IMR-90 (cell line): Measurements from ENCODE around the gene PLB1. TPM values are rescaled to one million over a fixed set of nuclear protein-coding genes. Genes with fewer than 3 reads are reported as not detected.

Source experiments
- ATAC-seq: fragments of 200-7000 bp; cut with Tn5 transposase; 2 replicates; pipeline ENCODE4 v1.9.1; 2020; ENCODE audit warnings: low read depth, mild to moderate bottlenecking, moderate library complexity
- BruUV-seq: library from RNA; stranded (reverse); fragments of 400-500 nt; replicated peaks from 2 replicates; lab custom pipeline; 2021; lab: Mats Ljungman, UMichigan
- CTCF ChIA-PET: fragments of 300-600 bp; formaldehyde crosslinking; extraction: SDS; loops from one replicate; lab custom pipeline; 2021; ENCODE audit warnings: antibody characterized with exemption; lab: Yijun Ruan, JAX
- POLR2A ChIA-PET: fragments of 300-600 bp; sonication (Branson Sonifier 250); formaldehyde crosslinking; loops from one replicate; lab custom pipeline; 2022; ENCODE audit warnings: antibody characterized with exemption; ENCODE audit not compliant: unreplicated experiment; lab: Charles Lee
- DNase-seq: peaks from one replicate; pipeline ENCODE4 v3.0.0; 2013
- H2AFZ ChIP-seq: replicated peaks from 2 replicates; pipeline ENCODE3; 2013; ENCODE audit warnings: low read length, mild to moderate bottlenecking; ENCODE audit not compliant: poor library complexity
- H2AK5ac ChIP-seq: 2 replicates; pipeline ENCODE4 v1.6.1; 2013; ENCODE audit warnings: low read depth, low read length, inconsistent platforms
- H2AK9ac ChIP-seq: replicated peaks from 2 replicates; pipeline ENCODE3; 2013; ENCODE audit warnings: mild to moderate bottlenecking, low read depth, low read length, moderate library complexity; ENCODE audit not compliant: poor library complexity
- H2BK120ac ChIP-seq: 2 replicates; pipeline ENCODE4 v1.6.1; 2013; ENCODE audit warnings: low read depth, low read length, inconsistent platforms
- H2BK15ac ChIP-seq: 3 replicates; pipeline ENCODE4 v1.6.1; 2013; ENCODE audit warnings: low read depth, low read length, inconsistent platforms
- H2BK20ac ChIP-seq: 2 replicates; pipeline ENCODE4 v1.6.1; 2013; ENCODE audit warnings: low read depth, mild to moderate bottlenecking, inconsistent platforms, low read length, moderate library complexity
- H2BK5ac ChIP-seq: 2 replicates; pipeline ENCODE4 v1.6.1; 2013; ENCODE audit warnings: mild to moderate bottlenecking, low read depth, low read length, inconsistent platforms; ENCODE audit not compliant: poor library complexity, severe bottlenecking
- H3K14ac ChIP-seq: replicated peaks from 2 replicates; pipeline ENCODE4 v1.6.1; 2013; ENCODE audit warnings: low read depth, low read length, inconsistent platforms
- H3K18ac ChIP-seq: 2 replicates; pipeline ENCODE4 v1.6.1; 2013; ENCODE audit warnings: low read depth, low read length, control low read depth
- H3K23ac ChIP-seq: 2 replicates; pipeline ENCODE4 v1.6.1; 2013; ENCODE audit warnings: low read depth, low read length, inconsistent platforms
- H3K27ac ChIP-seq: 2 replicates; pipeline ENCODE4 v1.5.1; 2013; ENCODE audit warnings: mild to moderate bottlenecking, control low read depth, low read length; ENCODE audit not compliant: insufficient read depth
- H3K27me3 ChIP-seq: 2 replicates; pipeline ENCODE4 v1.6.1; 2013; ENCODE audit warnings: low read length; ENCODE audit not compliant: control insufficient read depth, insufficient read depth
- H3K36me3 ChIP-seq: 2 replicates; pipeline ENCODE4 v1.6.1; 2013; ENCODE audit warnings: low read length, mixed read lengths; ENCODE audit not compliant: control insufficient read depth, insufficient read depth
- H3K4ac ChIP-seq: 2 replicates; pipeline ENCODE4 v1.6.1; 2013; ENCODE audit warnings: low read depth, low read length, inconsistent platforms
- H3K4me1 ChIP-seq: 2 replicates; pipeline ENCODE4 v1.6.1; 2013; ENCODE audit warnings: low read length, mixed read lengths; ENCODE audit not compliant: control insufficient read depth, insufficient read depth
- H3K4me2 ChIP-seq: 2 replicates; pipeline ENCODE4 v1.6.1; 2013; ENCODE audit warnings: low read depth, mild to moderate bottlenecking, control low read depth, low read length, moderate library complexity
- H3K4me3 ChIP-seq: 2 replicates; pipeline ENCODE4 v1.5.1; 2013; ENCODE audit warnings: low read depth, mild to moderate bottlenecking, control low read depth, low read length, moderate library complexity; ENCODE audit not compliant: insufficient read depth
- H3K56ac ChIP-seq: 2 replicates; pipeline ENCODE4 v1.6.1; 2013; ENCODE audit warnings: low read length, inconsistent platforms; ENCODE audit not compliant: insufficient read depth; ENCODE audit errors: extremely low read depth
- H3K79me1 ChIP-seq, 2 experiments: 2 replicates each; pipeline ENCODE4 v1.6.1; 2013; ENCODE audit warnings: low read length in 2 of 2, inconsistent platforms in 1 of 2, low read depth in 1 of 2
- H3K9ac ChIP-seq: 2 replicates; pipeline ENCODE4 v1.6.1; 2013; ENCODE audit warnings: low read depth, low read length, control low read depth
- H3K9me1 ChIP-seq: 2 replicates; pipeline ENCODE4 v1.6.1; 2013; ENCODE audit warnings: low read length, inconsistent platforms; ENCODE audit not compliant: insufficient read depth
- H3K9me3 ChIP-seq: 2 replicates; pipeline ENCODE4 v1.6.1; 2013; ENCODE audit warnings: low read length; ENCODE audit not compliant: control insufficient read depth, insufficient read depth
- H4K20me1 ChIP-seq: 2 replicates; pipeline ENCODE4 v1.6.1; 2013; ENCODE audit warnings: low read length, inconsistent platforms; ENCODE audit not compliant: insufficient read depth
- H4K5ac ChIP-seq: 2 replicates; pipeline ENCODE4 v1.6.1; 2013; ENCODE audit warnings: mild to moderate bottlenecking, low read depth, low read length, control low read depth
- H4K8ac ChIP-seq, 2 experiments: 2 replicates each; pipeline ENCODE4 v1.6.1; 2013; ENCODE audit warnings: low read depth in 2 of 2, low read length in 2 of 2, control low read depth in 1 of 2, inconsistent platforms in 1 of 2
- H4K91ac ChIP-seq: 2 replicates; pipeline ENCODE4 v1.6.1; 2013; ENCODE audit warnings: low read depth, low read length, inconsistent platforms; ENCODE audit not compliant: insufficient read depth
- BHLHE40 ChIP-seq: fragments of 150-350 bp; IDR thresholded peaks from 2 replicates; pipeline ENCODE4 v1.6.1; 2016; ENCODE audit warnings: mild to moderate bottlenecking, low read depth, low read length
- CEBPB ChIP-seq: IDR thresholded peaks from 2 replicates; pipeline ENCODE4 v1.6.1; 2012; ENCODE audit warnings: low read depth, low read length, improper control_type of control experiment
- CHD1 ChIP-seq: IDR thresholded peaks from 2 replicates; pipeline ENCODE4 v1.6.1; 2012; ENCODE audit warnings: low read depth, low read length, improper control_type of control experiment
- FOS ChIP-seq: fragments of 150-350 bp; IDR thresholded peaks from 2 replicates; pipeline ENCODE4 v1.6.1; 2016; ENCODE audit warnings: low read depth, low read length
- MAFK ChIP-seq: IDR thresholded peaks from 2 replicates; pipeline ENCODE4 v1.6.1; 2012; ENCODE audit warnings: low read depth, low read length, improper control_type of control experiment
- MAZ ChIP-seq: IDR thresholded peaks from 2 replicates; pipeline ENCODE4 v1.6.1; 2012; ENCODE audit warnings: low read depth, mild to moderate bottlenecking, low read length, improper control_type of control experiment, moderate library complexity, borderline replicate concordance
- MXI1 ChIP-seq: IDR thresholded peaks from 2 replicates; pipeline ENCODE4 v1.6.1; 2012; ENCODE audit warnings: low read depth, mild to moderate bottlenecking, low read length, moderate library complexity, borderline replicate concordance
- NFE2L2 ChIP-seq: fragments of 150-350 bp; IDR thresholded peaks from 2 replicates; pipeline ENCODE4 v1.6.1; 2016; ENCODE audit warnings: low read depth, mild to moderate bottlenecking, low read length
- POLR2A ChIP-seq: IDR thresholded peaks from 2 replicates; pipeline ENCODE4 v1.6.1; 2012; ENCODE audit warnings: mild to moderate bottlenecking, low read depth, low read length
- RAD21 ChIP-seq: IDR thresholded peaks from 2 replicates; pipeline ENCODE4 v1.6.1; 2012; ENCODE audit warnings: low read length, improper control_type of control experiment
- RCOR1 ChIP-seq: IDR thresholded peaks from 2 replicates; pipeline ENCODE4 v1.6.1; 2012; ENCODE audit warnings: mild to moderate bottlenecking, low read length, improper control_type of control experiment; ENCODE audit not compliant: insufficient replicate concordance
- RFX5 ChIP-seq: IDR thresholded peaks from 2 replicates; pipeline ENCODE4 v1.8.0; 2012; ENCODE audit warnings: low read depth, mild to moderate bottlenecking, low read length, moderate library complexity
- SMC3 ChIP-seq: fragments of 150-350 bp; IDR thresholded peaks from 2 replicates; pipeline ENCODE4 v1.6.1; 2016; ENCODE audit warnings: low read depth, mild to moderate bottlenecking, antibody characterized with exemption, low read length, moderate library complexity
- WGBS, 2 experiments: methylation state at CpG; one replicate each; pipeline versions ENCODE4 v1.1.5 to v1.1.7; 2013; ENCODE audit warnings: missing lambda C conversion rate in 2 of 2; ENCODE audit not compliant: insufficient read length in 1 of 2; ENCODE audit errors: extremely low coverage in 2 of 2; 5-methylcytosine and 5-hydroxymethylcytosine counted together
- dilution Hi-C: fragments of 300-500 bp; cut with HindIII; formaldehyde crosslinking; loops from one replicate; pipeline ENCODE4 v1.14.3; 2018; ENCODE audit warnings: low sequenced_read_pairs; ENCODE audit not compliant: unreplicated experiment
- in situ Hi-C: fragments of 300-500 bp; cut with MboI; formaldehyde crosslinking; loops from 3 replicates; pipeline ENCODE4 v1.14.3; 2019; ENCODE audit warnings: low sequenced_read_pairs, inconsistent platforms, mixed read lengths
- intact Hi-C: fragments of 100-400 bp; cut with micrococcal nuclease; formaldehyde crosslinking; loops from 2 replicates; pipeline ENCODE4 v1.10.0; 2022
- polyA plus RNA-seq, 3 experiments: library from polyadenylated mRNA; depleted of rRNA; stranded (reverse); fragments of >200 nt; gene quantifications; 2 replicates each; pipeline ENCODE4 v1.2.3, GENCODE V29; 2012; ENCODE audit warnings: low replicate concordance in 1 of 3
- total RNA-seq: library from RNA; depleted of rRNA; stranded (reverse); fragments of >200 nt; gene quantifications from 2 replicates; pipeline ENCODE4 v1.2.3, GENCODE V29; 2012
- TF ChIP-seq, protein P1 (sequence below): conservative IDR thresholded peaks from 2 replicates; pipeline ENCODE4 v1.5.1; 2012; ENCODE audit warnings: mild to moderate bottlenecking, low read depth, low read length, improper control_type of control experiment
- TF ChIP-seq, protein P2 (sequence below): fragments of 150-350 bp; IDR thresholded peaks from 2 replicates; pipeline ENCODE4 v1.6.1; 2017; ENCODE audit warnings: mild to moderate bottlenecking, antibody characterized with exemption, low read length, low read depth
- TF ChIP-seq, protein P3 (sequence below): fragments of 150-350 bp; IDR thresholded peaks from 2 replicates; pipeline ENCODE4 v1.6.1; 2016; ENCODE audit warnings: low read depth, mild to moderate bottlenecking, low read length, moderate library complexity, borderline replicate concordance

The PLB1 gene
- total and polyA plus RNA-seq, 2 of the 4 experiments (the other 2 are of a cell fraction) = 0.74 to 0.90 TPM

GRCh38 chr2:28461056-28461455, 34.8 kb upstream of the PLB1 start:
- no peak overlapping the region for H2AK9ac ChIP-seq
- H3K23ac ChIP-seq = no peak overlapping the region
- H4K91ac ChIP-seq = no peak overlapping the region
- no peak overlapping the region for H2AK5ac ChIP-seq
- no peak overlapping the region for H2BK120ac ChIP-seq
- H2BK15ac ChIP-seq = no peak overlapping the region
- no TSS peak for BruUV-seq
- H3K36me3 ChIP-seq = no peaks in the 10 kb centered on the region
- no peak overlapping the region for H3K14ac ChIP-seq
- no peak overlapping the region for H2BK5ac ChIP-seq
- no peak overlapping the region for H3K56ac ChIP-seq
- intact Hi-C loops (no loop called here), dilution Hi-C loops (no loop called here), in situ Hi-C loops (no loop called here)
- no peak for ATAC-seq
- no peak overlapping the region for H4K8ac ChIP-seq
- no peaks in the 10 kb centered on the region for H3K4me1 ChIP-seq
- H3K9me3 ChIP-seq = no peaks in the 10 kb centered on the region
- WGBS, 2 experiments = no CpG with 5 or more reads among the region's 2 CpGs
- TF ChIP-seq MAFK (no peak), CHD1 (no peak), CEBPB (no peak), SMC3 (no peak), FOS (no peak), RFX5 (no peak), MXI1 (no peak), RCOR1 (no peak), BHLHE40 (no peak), NFE2L2 (no peak), POLR2A (no peak), MAZ (no peak), RAD21 (no peak)
- TF ChIP-seq, protein P1, sequence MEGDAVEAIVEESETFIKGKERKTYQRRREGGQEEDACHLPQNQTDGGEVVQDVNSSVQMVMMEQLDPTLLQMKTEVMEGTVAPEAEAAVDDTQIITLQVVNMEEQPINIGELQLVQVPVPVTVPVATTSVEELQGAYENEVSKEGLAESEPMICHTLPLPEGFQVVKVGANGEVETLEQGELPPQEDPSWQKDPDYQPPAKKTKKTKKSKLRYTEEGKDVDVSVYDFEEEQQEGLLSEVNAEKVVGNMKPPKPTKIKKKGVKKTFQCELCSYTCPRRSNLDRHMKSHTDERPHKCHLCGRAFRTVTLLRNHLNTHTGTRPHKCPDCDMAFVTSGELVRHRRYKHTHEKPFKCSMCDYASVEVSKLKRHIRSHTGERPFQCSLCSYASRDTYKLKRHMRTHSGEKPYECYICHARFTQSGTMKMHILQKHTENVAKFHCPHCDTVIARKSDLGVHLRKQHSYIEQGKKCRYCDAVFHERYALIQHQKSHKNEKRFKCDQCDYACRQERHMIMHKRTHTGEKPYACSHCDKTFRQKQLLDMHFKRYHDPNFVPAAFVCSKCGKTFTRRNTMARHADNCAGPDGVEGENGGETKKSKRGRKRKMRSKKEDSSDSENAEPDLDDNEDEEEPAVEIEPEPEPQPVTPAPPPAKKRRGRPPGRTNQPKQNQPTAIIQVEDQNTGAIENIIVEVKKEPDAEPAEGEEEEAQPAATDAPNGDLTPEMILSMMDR = no peak
- TF ChIP-seq, protein P2, sequence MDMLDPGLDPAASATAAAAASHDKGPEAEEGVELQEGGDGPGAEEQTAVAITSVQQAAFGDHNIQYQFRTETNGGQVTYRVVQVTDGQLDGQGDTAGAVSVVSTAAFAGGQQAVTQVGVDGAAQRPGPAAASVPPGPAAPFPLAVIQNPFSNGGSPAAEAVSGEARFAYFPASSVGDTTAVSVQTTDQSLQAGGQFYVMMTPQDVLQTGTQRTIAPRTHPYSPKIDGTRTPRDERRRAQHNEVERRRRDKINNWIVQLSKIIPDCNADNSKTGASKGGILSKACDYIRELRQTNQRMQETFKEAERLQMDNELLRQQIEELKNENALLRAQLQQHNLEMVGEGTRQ = no peak
- TF ChIP-seq, protein P3, sequence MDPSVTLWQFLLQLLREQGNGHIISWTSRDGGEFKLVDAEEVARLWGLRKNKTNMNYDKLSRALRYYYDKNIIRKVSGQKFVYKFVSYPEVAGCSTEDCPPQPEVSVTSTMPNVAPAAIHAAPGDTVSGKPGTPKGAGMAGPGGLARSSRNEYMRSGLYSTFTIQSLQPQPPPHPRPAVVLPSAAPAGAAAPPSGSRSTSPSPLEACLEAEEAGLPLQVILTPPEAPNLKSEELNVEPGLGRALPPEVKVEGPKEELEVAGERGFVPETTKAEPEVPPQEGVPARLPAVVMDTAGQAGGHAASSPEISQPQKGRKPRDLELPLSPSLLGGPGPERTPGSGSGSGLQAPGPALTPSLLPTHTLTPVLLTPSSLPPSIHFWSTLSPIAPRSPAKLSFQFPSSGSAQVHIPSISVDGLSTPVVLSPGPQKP = no peak
- H3K9ac ChIP-seq = no peak overlapping the region
- no peak overlapping the region for H3K27ac ChIP-seq
- no peak overlapping the region for H3K4ac ChIP-seq
- ChIA-PET CTCF (interaction anchor here (0.7 kb wide), 1 partner anchor 777 kb away, joined by 8 read pairs; no protein-coding TSS in a partner anchor), POLR2A (no interaction called here)
- no peaks in the 10 kb centered on the region for H3K79me1 ChIP-seq
- no peak overlapping the region for H4K5ac ChIP-seq
- peaks cover 3% of the 10 kb centered on the region; the same call in 1 of the 2 replicates for H3K27me3 ChIP-seq
- no peaks in the 10 kb centered on the region for H3K9me1 ChIP-seq
- no peak overlapping the region for H3K4me3 ChIP-seq
- no peak overlapping the region for H3K18ac ChIP-seq
- H2BK20ac ChIP-seq = no peak overlapping the region
- H2AFZ ChIP-seq = no peak overlapping the region
- no peak for DNase-seq
- H4K20me1 ChIP-seq = no peaks in the 10 kb centered on the region
- H3K4me2 ChIP-seq = no peak overlapping the region
